ENCODE data around the gene HMGN3.
A peak's percentile ranks its signal among the peaks of the same experiment; 100 is the strongest.

The HMGN3 gene

GRCh38 chr6:79188885-79189480, 45.5 kb downstream of the HMGN3 start:
- no peak for DNase-seq (ENCODE audit: low read depth, low spot score)
- H3K27ac ChIP-seq, result no peak overlapping the region

- H3K27ac ChIP-seq, result no peak overlapping the region
- no peak for DNase-seq (ENCODE audit: low read depth, low spot score)
These were observed 46.4 kb downstream of the HMGN3 start for GRCh38 chr6:79188107-79188506.

- H3K27ac ChIP-seq, result no peak overlapping the region
- no peak for DNase-seq (ENCODE audit: low read depth, low spot score)
These were observed 47.9 kb downstream of the HMGN3 start for GRCh38 chr6:79186564-79186963.

- no peak overlapping the region for H3K27ac ChIP-seq
- DNase-seq (ENCODE audit: low read depth, low spot score), result no peak
These were observed 49.8 kb downstream of the HMGN3 start for GRCh38 chr6:79184641-79185040.

DNA sequence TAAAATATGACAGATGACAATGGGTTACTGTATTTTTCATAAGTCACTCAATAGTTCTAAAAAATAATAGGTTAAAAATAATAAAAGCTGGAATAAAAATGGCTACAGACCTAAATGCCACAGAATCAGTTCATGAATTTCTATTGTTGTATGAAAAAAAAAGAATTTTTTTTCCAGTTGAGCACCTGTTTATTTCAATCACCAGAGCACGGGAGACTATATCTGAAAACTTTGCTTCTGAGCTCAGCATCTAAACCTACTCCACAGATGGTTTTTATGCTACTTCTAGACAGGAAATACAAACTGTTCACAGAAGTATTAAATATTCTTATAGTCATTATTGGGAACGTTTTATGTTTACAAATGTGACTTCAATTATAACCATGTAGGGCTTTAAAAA, 50.4 kb downstream of the HMGN3 start:
- no peak overlapping the region for H3K27ac ChIP-seq
- no peak for DNase-seq (ENCODE audit: low read depth, low spot score)

DNA sequence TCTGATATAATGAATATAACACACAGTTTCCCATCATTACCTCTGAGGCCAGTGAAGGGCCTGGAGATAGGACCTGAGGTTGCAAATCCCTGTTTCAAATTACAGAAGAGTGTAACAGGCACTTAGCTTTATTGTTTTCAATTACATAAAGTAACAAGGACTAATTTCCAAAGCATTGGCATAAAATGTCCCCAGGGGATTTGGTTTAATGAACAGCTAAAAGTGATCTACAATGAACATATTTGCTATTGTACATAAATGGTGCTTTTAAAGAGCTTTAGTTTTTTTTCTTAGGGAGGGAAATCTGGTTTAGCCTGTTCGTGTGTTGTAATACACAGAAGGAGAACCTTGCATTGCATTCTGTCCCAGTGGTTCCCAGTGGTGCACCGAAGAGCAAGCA, 54.4 kb downstream of the HMGN3 start:
- no peak for DNase-seq (ENCODE audit: low read depth, low spot score)
- no peak overlapping the region for H3K27ac ChIP-seq

DNA sequence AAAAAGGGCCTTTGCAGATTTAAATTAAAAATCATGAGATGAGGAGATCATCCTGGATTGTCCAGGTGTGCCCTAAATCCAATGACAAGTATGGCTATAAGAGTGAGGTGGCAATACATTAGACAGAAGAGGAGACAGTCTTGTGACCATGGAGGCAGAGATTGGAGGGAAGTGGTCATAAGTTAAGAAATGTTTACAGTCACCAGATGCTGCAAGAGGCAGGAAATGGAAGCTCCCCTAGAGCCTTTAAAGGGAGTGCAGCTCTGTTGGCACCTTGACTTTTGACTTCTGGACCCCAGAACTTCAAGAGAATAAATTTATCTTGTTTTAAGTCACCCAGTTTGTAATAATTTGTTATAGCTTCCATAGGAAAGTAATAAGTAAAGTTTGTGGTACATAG, 61.1 kb downstream of the HMGN3 start:
- H3K27ac ChIP-seq, result no peak overlapping the region
- no peak for DNase-seq (ENCODE audit: low read depth, low spot score)

DNA sequence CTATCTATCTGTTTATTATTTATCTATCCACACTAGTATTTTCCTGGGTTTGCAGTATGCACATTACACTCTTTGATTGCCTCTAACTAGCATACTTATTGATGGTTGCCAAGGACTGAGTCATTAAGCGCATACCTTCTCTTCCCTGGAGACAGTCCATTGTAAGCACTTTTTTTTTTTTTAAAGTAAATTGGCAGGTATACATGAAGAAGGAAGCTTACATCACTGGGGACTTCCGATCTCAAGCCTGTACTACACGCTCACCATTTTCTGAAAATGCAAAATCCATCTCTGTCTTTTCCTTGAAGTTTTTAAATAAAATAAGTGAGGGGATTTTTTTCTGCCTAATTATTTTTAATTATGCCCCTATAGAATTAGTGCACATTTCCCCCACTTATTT, 63.5 kb downstream of the HMGN3 start:
- no peak overlapping the region for H3K27ac ChIP-seq
- peak; percentile 73 for DNase-seq (ENCODE audit: low read depth, low spot score)

DNA sequence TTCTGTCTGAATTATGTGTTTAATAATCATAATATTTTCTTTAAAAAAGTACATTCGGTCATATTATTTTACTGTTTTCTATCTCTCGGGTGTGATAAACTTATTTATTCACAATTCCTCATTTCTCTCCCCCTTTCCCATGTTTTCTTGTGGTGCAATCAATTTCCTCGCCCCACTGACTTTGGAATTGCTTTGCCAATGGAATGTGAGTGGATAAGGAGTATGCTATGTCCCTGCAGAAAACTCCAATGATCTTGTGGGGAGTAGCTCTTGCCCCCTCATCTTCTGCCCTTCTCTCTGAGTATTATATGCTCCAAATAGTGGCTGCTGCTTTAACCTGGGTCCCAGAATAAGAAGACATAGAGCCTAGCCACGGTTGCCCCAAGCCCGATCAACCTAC, 64.1 kb downstream of the HMGN3 start:
- no peak overlapping the region for H3K27ac ChIP-seq

DNA sequence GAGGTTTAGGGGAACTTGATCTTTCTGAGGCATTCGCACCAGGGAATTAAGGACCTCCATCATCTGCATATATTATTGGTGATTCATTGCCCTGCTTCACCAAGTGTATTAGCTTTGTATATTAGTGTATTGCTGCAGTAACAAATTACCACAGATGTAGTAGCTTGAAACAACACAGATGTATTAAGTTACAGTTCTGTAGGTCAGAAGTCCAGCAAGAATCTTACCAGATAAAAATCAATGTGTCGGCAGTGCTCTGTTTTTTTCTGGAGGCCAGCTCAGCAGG, 65.8 kb downstream of the HMGN3 start:
- no peak overlapping the region for H3K27ac ChIP-seq
- no peak for DNase-seq (ENCODE audit: low read depth, low spot score)

More for the DNA sequence above, 64.1 kb downstream of the HMGN3 start:
- no peak for DNase-seq (ENCODE audit: low read depth, low spot score)

- DNase-seq (ENCODE audit: low read depth, low spot score), result no peak
- H3K27ac ChIP-seq, result no peak overlapping the region
These were observed 66.4 kb downstream of the HMGN3 start for GRCh38 chr6:79167931-79168694.

- H3K27ac ChIP-seq, result no peak overlapping the region
- DNase-seq (ENCODE audit: low read depth, low spot score), result no peak
These were observed 74.6 kb downstream of the HMGN3 start for GRCh38 chr6:79159846-79160245.

GRCh38 chr6:79158856-79159516, 75.5 kb downstream of the HMGN3 start:
- DNase-seq (ENCODE audit: low read depth, low spot score), result no peak
- no peak overlapping the region for H3K27ac ChIP-seq

DNA sequence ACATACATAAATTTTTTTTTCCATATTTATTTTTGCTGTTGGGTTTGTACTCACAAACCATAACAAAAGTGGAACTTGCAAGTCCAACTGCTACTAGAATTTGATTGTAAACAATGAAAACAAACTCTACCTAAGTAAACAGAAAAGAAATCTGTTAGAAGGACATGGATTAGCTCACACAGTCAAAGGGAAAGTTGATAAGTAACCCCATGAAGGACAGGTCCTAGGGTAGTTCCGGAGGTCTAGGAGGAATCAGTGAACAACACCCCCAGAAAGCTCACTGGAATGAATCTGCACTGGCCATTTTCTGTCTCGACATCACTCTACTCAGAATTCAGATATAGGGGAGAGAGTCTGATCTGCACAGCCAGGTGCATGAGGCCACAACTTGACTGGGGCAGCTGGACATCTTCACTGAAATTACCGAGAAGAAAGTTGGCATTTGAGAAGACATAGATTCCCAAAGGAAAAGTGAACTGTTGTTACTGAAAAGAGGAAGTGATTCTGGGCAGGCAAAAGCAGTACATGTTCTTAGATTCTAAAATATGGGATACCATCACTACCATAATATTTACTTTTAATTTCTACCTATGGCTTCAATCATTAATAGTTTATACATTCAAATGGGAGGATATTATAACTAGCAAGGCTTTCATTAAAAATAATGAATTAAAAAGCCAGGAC, 76.4 kb downstream of the HMGN3 start:
- H3K27ac ChIP-seq, result no peak overlapping the region
- no peak for DNase-seq (ENCODE audit: low read depth, low spot score)

GRCh38 chr6:79152269-79152737, 82.2 kb downstream of the HMGN3 start:
- no peak for DNase-seq (ENCODE audit: low read depth, low spot score)
- peak overlapping the region; percentile 7 for H3K27ac ChIP-seq
